Glutamatergic neuron (in vitro differentiated cells): Measurements from ENCODE around the gene VWC2L. TPM values are rescaled to one million over a fixed set of nuclear protein-coding genes. Genes with fewer than 3 reads are reported as not detected.

Source experiments
- DNase-seq: peaks from one replicate; pipeline ENCODE4 v3.0.0; 2022
- H3K27ac Mint-ChIP-seq: one replicate; pipeline ENCODE4 v1.8.0; 2020; ENCODE audit warnings: mild to moderate bottlenecking, mixed read lengths, inconsistent platforms; ENCODE audit not compliant: unreplicated experiment
- H3K27me3 Mint-ChIP-seq: one replicate; pipeline ENCODE4 v1.8.0; 2020; ENCODE audit warnings: mild to moderate bottlenecking, moderate library complexity, mixed read lengths, inconsistent platforms; ENCODE audit not compliant: unreplicated experiment
- H3K36me3 Mint-ChIP-seq: one replicate; pipeline ENCODE4 v1.8.0; 2020; ENCODE audit warnings: mild to moderate bottlenecking, mixed read lengths, inconsistent platforms; ENCODE audit not compliant: unreplicated experiment
- H3K4me1 Mint-ChIP-seq: one replicate; pipeline ENCODE4 v1.8.0; 2020; ENCODE audit warnings: mild to moderate bottlenecking, low read depth, mixed read lengths, inconsistent platforms; ENCODE audit not compliant: unreplicated experiment
- H3K4me3 Mint-ChIP-seq: one replicate; pipeline ENCODE4 v1.8.0; 2020; ENCODE audit warnings: mild to moderate bottlenecking, mixed read lengths, inconsistent platforms; ENCODE audit not compliant: unreplicated experiment
- H3K9me3 Mint-ChIP-seq: one replicate; pipeline ENCODE4 v1.8.0; 2020; ENCODE audit warnings: mild to moderate bottlenecking, moderate library complexity, mixed read lengths, inconsistent platforms; ENCODE audit not compliant: unreplicated experiment
- total RNA-seq: library from RNA; stranded (reverse); fragmentation: NEBNext Ultra II Directional; extraction: Animal tissue kit (Norgen Biotek cat#: 25700); gene quantifications from one replicate; pipeline ENCODE4 v1.2.1, GENCODE V29; 2021; ENCODE audit not compliant: unreplicated experiment
- TF ChIP-seq, protein P1 (sequence below): fragments of 200-600 bp; sonication (generic); IDR thresholded peaks from one replicate; pipeline ENCODE4 v1.5.0; 2021; ENCODE audit not compliant: partially characterized antibody, unreplicated experiment

The VWC2L gene
- total RNA-seq, 1 donor from 2014 or later, result 0.15 TPM

DNA sequence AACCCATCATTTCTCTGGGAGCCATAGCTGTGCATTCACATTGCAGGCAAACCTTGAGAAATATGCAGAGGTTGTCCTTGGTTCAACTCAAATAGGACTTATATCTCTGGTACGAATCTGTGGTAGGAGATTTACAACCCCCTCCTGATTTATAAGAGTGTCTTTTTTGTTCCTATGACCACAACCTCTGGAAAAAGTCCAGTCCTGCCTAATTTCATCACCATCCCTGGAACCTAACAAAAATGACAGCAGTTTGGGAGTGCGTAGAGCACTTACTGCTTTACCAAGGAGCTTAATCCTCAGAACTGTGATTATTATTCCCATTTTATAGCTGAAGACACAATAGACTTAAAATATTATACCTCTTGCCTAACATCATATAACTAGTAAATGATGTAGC is 66.5 kb downstream of the VWC2L start:
- H3K4me3 Mint-ChIP-seq, result no peak overlapping the region
- H3K27me3 Mint-ChIP-seq, result no peaks in the 10 kb centered on the region
- peaks cover 4% of the 10 kb centered on the region for H3K36me3 Mint-ChIP-seq
- TF ChIP-seq, protein P1, sequence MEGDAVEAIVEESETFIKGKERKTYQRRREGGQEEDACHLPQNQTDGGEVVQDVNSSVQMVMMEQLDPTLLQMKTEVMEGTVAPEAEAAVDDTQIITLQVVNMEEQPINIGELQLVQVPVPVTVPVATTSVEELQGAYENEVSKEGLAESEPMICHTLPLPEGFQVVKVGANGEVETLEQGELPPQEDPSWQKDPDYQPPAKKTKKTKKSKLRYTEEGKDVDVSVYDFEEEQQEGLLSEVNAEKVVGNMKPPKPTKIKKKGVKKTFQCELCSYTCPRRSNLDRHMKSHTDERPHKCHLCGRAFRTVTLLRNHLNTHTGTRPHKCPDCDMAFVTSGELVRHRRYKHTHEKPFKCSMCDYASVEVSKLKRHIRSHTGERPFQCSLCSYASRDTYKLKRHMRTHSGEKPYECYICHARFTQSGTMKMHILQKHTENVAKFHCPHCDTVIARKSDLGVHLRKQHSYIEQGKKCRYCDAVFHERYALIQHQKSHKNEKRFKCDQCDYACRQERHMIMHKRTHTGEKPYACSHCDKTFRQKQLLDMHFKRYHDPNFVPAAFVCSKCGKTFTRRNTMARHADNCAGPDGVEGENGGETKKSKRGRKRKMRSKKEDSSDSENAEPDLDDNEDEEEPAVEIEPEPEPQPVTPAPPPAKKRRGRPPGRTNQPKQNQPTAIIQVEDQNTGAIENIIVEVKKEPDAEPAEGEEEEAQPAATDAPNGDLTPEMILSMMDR, result no peak
- H3K4me1 Mint-ChIP-seq, result peaks cover 29% of the 10 kb centered on the region
- DNase-seq, result no peak
- H3K9me3 Mint-ChIP-seq, result peaks cover 4% of the 10 kb centered on the region
- H3K27ac Mint-ChIP-seq, result no peak overlapping the region

DNA sequence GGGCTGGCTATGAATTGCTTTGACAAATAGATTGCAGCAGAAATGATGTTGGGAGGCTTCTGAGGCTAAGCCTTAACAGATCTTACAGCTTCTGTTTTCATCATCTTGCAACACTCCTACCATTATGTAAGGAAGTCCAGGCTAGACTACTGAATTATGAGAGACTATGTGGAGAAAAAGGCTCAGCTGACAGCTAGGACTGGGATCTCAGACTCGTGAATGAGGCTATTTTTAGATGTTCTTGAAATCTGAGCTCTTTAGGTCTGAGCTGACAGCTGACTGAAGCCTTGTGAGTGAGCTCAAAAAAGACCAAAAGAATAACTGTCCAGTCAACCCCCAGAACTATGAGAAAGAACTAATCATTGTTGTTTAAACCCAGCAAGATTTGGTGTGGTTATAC is 70.3 kb downstream of the VWC2L start:
- Mint-ChIP-seq H3K27me3 (no peaks in the 10 kb centered on the region), H3K27ac (peak overlapping the region; percentile 82), H3K9me3 (peaks cover 4% of the 10 kb centered on the region), H3K4me3 (peak overlapping the region; percentile 77), H3K4me1 (peaks cover 45% of the 10 kb centered on the region), H3K36me3 (peaks cover 4% of the 10 kb centered on the region)
- no peak for DNase-seq
- TF ChIP-seq, protein P1, result no peak

DNA sequence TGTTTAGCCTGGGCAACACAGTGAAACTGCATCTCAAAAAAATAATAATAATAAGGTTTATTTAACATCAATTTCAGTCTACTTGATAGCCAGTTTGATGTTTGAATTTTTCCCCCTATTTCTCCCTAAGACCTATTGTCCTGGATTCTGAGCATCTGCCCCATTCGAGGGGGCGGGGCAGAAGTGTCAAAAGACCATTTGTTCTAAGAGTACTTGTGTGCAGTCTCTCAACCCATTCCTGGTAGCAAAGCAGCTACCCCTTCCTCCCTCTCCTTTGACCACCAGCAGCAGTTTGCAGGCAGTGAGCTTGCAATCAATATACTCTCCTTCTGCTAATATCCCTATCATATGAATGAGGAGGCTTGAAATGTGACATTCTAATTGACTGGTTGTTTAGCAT is 71.9 kb downstream of the VWC2L start:
- peaks cover 4% of the 10 kb centered on the region for H3K9me3 Mint-ChIP-seq
- peak; percentile 21 for DNase-seq
- H3K4me1 Mint-ChIP-seq, result peaks cover 50% of the 10 kb centered on the region
- TF ChIP-seq, protein P1, result no peak
- H3K36me3 Mint-ChIP-seq, result peaks cover 4% of the 10 kb centered on the region
- H3K4me3 Mint-ChIP-seq, result peak overlapping the region; percentile 6
- H3K27ac Mint-ChIP-seq, result peak overlapping the region; percentile 65
- H3K27me3 Mint-ChIP-seq, result no peaks in the 10 kb centered on the region

- Mint-ChIP-seq H3K27me3 (no peaks in the 10 kb centered on the region), H3K27ac (peak overlapping the region; percentile 7), H3K4me3 (no peak overlapping the region), H3K9me3 (no peaks in the 10 kb centered on the region), H3K36me3 (no peaks in the 10 kb centered on the region), H3K4me1 (peaks cover 43% of the 10 kb centered on the region)
- TF ChIP-seq, protein P1, result no peak
- DNase-seq, result no peak
Observed at GRCh38 chr2:214484239-214484638, 73.4 kb downstream of the VWC2L start.

- Mint-ChIP-seq H3K9me3 (no peaks in the 10 kb centered on the region), H3K27ac (no peak overlapping the region), H3K27me3 (no peaks in the 10 kb centered on the region), H3K36me3 (no peaks in the 10 kb centered on the region), H3K4me3 (no peak overlapping the region), H3K4me1 (peaks cover 43% of the 10 kb centered on the region)
- TF ChIP-seq, protein P1, result no peak
- no peak for DNase-seq
Observed at GRCh38 chr2:214484701-214485100, 73.8 kb downstream of the VWC2L start.
